GM21423 (cell line): Measurements from ENCODE around the gene SIMC1.

Experiments used
- ATAC-seq: cut with Tn5 transposase; IDR thresholded peaks from one replicate; pipeline ENCODE4 v1.9.1; 2021; ENCODE audit warnings: mild to moderate bottlenecking, moderate library complexity; ENCODE audit not compliant: unreplicated experiment

Gene SIMC1

GRCh38 chr5:176361437-176362232, 123.4 kb downstream of the SIMC1 start, which contains the start of gene KIAA1191:
Gene KIAA1191 (minus strand): TSS chr5:176361764. CDS start chr5:176359508, 2,256 bp downstream.
- ATAC-seq = peak; percentile 91

- ATAC-seq = no peak
Measured at GRCh38 chr5:176362233-176362490, 123.9 kb downstream of the SIMC1 start.

GRCh38 chr5:176364765-176365350, 126.6 kb downstream of the SIMC1 start:
- ATAC-seq = no peak

- ATAC-seq = peak; percentile 34
Measured at GRCh38 chr5:176365351-176366231, 127.4 kb downstream of the SIMC1 start, which contains the start of gene ARL10. Gene ARL10 (plus strand): TSS chr5:176365487. CDS start chr5:176365564, 77 bp downstream.

GRCh38 chr5:176366232-176366894, 128.1 kb downstream of the SIMC1 start:
- no peak for ATAC-seq

GRCh38 chr5:176368726-176369125, 130.5 kb downstream of the SIMC1 start:
- no peak for ATAC-seq

GRCh38 chr5:176369934-176370711, 131.9 kb downstream of the SIMC1 start:
- ATAC-seq = no peak

GRCh38 chr5:176371621-176372539, 133.7 kb downstream of the SIMC1 start:
- ATAC-seq = no peak

- ATAC-seq = no peak
Measured at GRCh38 chr5:176373100-176373818, 135.0 kb downstream of the SIMC1 start.

GRCh38 chr5:176379881-176380280, 141.7 kb downstream of the SIMC1 start:
- peak; percentile 60 for ATAC-seq

- no peak for ATAC-seq
Measured at GRCh38 chr5:176381423-176381822, 143.2 kb downstream of the SIMC1 start.

GRCh38 chr5:176381979-176382378, 143.8 kb downstream of the SIMC1 start:
- ATAC-seq = no peak

- no peak for ATAC-seq
Measured at GRCh38 chr5:176382721-176383120, 144.5 kb downstream of the SIMC1 start.

- no peak for ATAC-seq
Measured at GRCh38 chr5:176383248-176383905, 145.2 kb downstream of the SIMC1 start.

- ATAC-seq = no peak
Measured at GRCh38 chr5:176383961-176384360, 145.7 kb downstream of the SIMC1 start.

GRCh38 chr5:176384366-176384930, 146.2 kb downstream of the SIMC1 start:
- ATAC-seq = no peak

- no peak for ATAC-seq
Measured at GRCh38 chr5:176384991-176385390, 146.8 kb downstream of the SIMC1 start.

- ATAC-seq = no peak
Measured at GRCh38 chr5:176386491-176386890, 148.3 kb downstream of the SIMC1 start.
